Measurements from ENCODE around the gene SLC19A1.

SLC19A1 gene

GRCh38 chr21:45558044-45558721 lies 15.9 kb upstream of the SLC19A1 start:
- no peak for DNase-seq (ENCODE audit: low spot score)

GRCh38 chr21:45557616-45558043 lies 15.4 kb upstream of the SLC19A1 start:
- no peak for DNase-seq (ENCODE audit: low spot score)

GRCh38 chr21:45556645-45557615 lies 14.7 kb upstream of the SLC19A1 start:
- no peak for DNase-seq (ENCODE audit: low spot score)

GRCh38 chr21:45556302-45556644 lies 14.0 kb upstream of the SLC19A1 start:
- no peak for DNase-seq (ENCODE audit: low spot score)

- peak; percentile 44 for DNase-seq (ENCODE audit: low spot score)
Observed at GRCh38 chr21:45555557-45556301, 13.5 kb upstream of the SLC19A1 start.

- DNase-seq (ENCODE audit: low spot score) = no peak
Observed at GRCh38 chr21:45555251-45555556, 13.0 kb upstream of the SLC19A1 start.

- peak; percentile 84 for DNase-seq (ENCODE audit: low spot score)
Observed at GRCh38 chr21:45554477-45555175, 12.4 kb upstream of the SLC19A1 start.

GRCh38 chr21:45552696-45553391 lies 10.6 kb upstream of the SLC19A1 start:
- DNase-seq (ENCODE audit: low spot score) = no peak

GRCh38 chr21:45551783-45552695 lies 9.8 kb upstream of the SLC19A1 start:
- no peak for DNase-seq (ENCODE audit: low spot score)

GRCh38 chr21:45551316-45551715 lies 9.1 kb upstream of the SLC19A1 start:
- DNase-seq (ENCODE audit: low spot score) = peak; percentile 65

- peak; percentile 76 for DNase-seq (ENCODE audit: low spot score)
Observed at GRCh38 chr21:45550522-45551210, 8.4 kb upstream of the SLC19A1 start.

- no peak for DNase-seq (ENCODE audit: low spot score)
Observed at GRCh38 chr21:45549626-45550463, 7.6 kb upstream of the SLC19A1 start.

- DNase-seq (ENCODE audit: low spot score) = no peak
Observed at GRCh38 chr21:45548711-45549491, 6.7 kb upstream of the SLC19A1 start.

GRCh38 chr21:45547545-45547900 lies 5.3 kb upstream of the SLC19A1 start:
- DNase-seq (ENCODE audit: low spot score) = no peak

- no peak for DNase-seq (ENCODE audit: low spot score)
Observed at GRCh38 chr21:45546636-45547544, 4.7 kb upstream of the SLC19A1 start.

- DNase-seq (ENCODE audit: low spot score) = no peak
Observed at GRCh38 chr21:45545691-45546531, 3.7 kb upstream of the SLC19A1 start.
